ENCODE results near the gene LARGE1.

GRCh38 chr22:33717694-33718396, 202.4 kb downstream of the LARGE1 start:
- TF ChIP-seq CTCF (conservative IDR thresholded peaks at IDR 0.05; ENCODE audit: low read depth, low read length) (no peak), BHLHE40 (IDR thresholded peaks at IDR 0.05; ENCODE audit: low read depth, low read length) (no peak), RAD21 (IDR thresholded peaks at IDR 0.05; ENCODE audit: low read length) (no peak), POLR2A (IDR thresholded peaks at IDR 0.05; ENCODE audit: low read depth, low read length) (no peak), MAZ (IDR thresholded peaks at IDR 0.05; ENCODE audit: borderline replicate concordance, low read depth, low read length) (no peak), MXI1 (IDR thresholded peaks at IDR 0.05; ENCODE audit: borderline replicate concordance, low read depth, low read length) (no peak), CEBPB (IDR thresholded peaks at IDR 0.05; ENCODE audit: low read depth, low read length) (no peak), RFX5 (IDR thresholded peaks at IDR 0.05; ENCODE audit: low read depth, low read length) (no peak), USF2 (IDR thresholded peaks at IDR 0.05; ENCODE audit: low read depth, low read length) (no peak)

Data from IMR-90 (cell line).